ENCODE results near the gene UBR3.

UBR3 gene

DNA sequence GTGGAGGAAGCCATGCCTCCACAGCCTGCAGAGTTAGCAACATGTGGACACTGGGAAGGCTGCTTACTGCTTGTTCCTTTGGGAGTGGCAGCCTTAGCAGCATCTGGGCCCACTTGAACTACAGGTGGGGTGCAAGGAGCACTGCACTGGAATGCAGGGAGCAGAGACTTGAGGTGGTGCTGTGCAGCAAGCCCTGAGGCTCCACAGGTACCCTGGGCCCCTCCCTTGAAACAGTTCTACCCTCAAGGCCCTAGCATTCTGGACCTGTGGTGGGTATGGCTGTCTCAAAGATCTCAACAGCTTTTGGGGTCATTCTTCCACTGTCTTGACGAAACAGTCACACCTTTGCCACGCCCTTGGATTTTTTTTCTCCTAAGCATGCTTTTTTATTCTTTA, 13.5 kb downstream of the UBR3 start:
- no peak for TF ChIP-seq YY1 (IDR thresholded peaks at IDR 0.05; ENCODE audit: low read depth)
- TF ChIP-seq, protein P1, sequence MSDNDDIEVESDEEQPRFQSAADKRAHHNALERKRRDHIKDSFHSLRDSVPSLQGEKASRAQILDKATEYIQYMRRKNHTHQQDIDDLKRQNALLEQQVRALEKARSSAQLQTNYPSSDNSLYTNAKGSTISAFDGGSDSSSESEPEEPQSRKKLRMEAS (IDR thresholded peaks at IDR 0.05) = no peak
- TF ChIP-seq, protein P2, sequence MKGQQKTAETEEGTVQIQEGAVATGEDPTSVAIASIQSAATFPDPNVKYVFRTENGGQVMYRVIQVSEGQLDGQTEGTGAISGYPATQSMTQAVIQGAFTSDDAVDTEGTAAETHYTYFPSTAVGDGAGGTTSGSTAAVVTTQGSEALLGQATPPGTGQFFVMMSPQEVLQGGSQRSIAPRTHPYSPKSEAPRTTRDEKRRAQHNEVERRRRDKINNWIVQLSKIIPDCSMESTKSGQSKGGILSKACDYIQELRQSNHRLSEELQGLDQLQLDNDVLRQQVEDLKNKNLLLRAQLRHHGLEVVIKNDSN (IDR thresholded peaks at IDR 0.05) = no peak
- TF ChIP-seq EP300 (IDR thresholded peaks at IDR 0.05; ENCODE audit: borderline replicate concordance) = no peak
- TF ChIP-seq TAF1 (IDR thresholded peaks at IDR 0.05; ENCODE audit: low read depth) = no peak
- TF ChIP-seq CEBPB (IDR thresholded peaks at IDR 0.05) = no peak
- TF ChIP-seq FOXM1 (IDR thresholded peaks at IDR 0.05; ENCODE audit: borderline replicate concordance, low read depth) = no peak
- TF ChIP-seq, protein P3, sequence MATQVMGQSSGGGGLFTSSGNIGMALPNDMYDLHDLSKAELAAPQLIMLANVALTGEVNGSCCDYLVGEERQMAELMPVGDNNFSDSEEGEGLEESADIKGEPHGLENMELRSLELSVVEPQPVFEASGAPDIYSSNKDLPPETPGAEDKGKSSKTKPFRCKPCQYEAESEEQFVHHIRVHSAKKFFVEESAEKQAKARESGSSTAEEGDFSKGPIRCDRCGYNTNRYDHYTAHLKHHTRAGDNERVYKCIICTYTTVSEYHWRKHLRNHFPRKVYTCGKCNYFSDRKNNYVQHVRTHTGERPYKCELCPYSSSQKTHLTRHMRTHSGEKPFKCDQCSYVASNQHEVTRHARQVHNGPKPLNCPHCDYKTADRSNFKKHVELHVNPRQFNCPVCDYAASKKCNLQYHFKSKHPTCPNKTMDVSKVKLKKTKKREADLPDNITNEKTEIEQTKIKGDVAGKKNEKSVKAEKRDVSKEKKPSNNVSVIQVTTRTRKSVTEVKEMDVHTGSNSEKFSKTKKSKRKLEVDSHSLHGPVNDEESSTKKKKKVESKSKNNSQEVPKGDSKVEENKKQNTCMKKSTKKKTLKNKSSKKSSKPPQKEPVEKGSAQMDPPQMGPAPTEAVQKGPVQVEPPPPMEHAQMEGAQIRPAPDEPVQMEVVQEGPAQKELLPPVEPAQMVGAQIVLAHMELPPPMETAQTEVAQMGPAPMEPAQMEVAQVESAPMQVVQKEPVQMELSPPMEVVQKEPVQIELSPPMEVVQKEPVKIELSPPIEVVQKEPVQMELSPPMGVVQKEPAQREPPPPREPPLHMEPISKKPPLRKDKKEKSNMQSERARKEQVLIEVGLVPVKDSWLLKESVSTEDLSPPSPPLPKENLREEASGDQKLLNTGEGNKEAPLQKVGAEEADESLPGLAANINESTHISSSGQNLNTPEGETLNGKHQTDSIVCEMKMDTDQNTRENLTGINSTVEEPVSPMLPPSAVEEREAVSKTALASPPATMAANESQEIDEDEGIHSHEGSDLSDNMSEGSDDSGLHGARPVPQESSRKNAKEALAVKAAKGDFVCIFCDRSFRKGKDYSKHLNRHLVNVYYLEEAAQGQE (IDR thresholded peaks at IDR 0.05; ENCODE audit: low read depth) = no peak
- TF ChIP-seq EGR1 (IDR thresholded peaks at IDR 0.05) = no peak
- no peak for TF ChIP-seq NFIC (IDR thresholded peaks at IDR 0.05)
- TF ChIP-seq TEAD4 (IDR thresholded peaks at IDR 0.05) = no peak
- TF ChIP-seq RAD21 (IDR thresholded peaks at IDR 0.05; ENCODE audit: low read depth) = no peak
- TF ChIP-seq TCF12 (IDR thresholded peaks at IDR 0.05; ENCODE audit: low read depth) = no peak
- no peak for TF ChIP-seq ZBTB7A (IDR thresholded peaks at IDR 0.05; ENCODE audit: low read depth)
- TF ChIP-seq CREB1 (IDR thresholded peaks at IDR 0.05; ENCODE audit: low read depth) = no peak

DNA sequence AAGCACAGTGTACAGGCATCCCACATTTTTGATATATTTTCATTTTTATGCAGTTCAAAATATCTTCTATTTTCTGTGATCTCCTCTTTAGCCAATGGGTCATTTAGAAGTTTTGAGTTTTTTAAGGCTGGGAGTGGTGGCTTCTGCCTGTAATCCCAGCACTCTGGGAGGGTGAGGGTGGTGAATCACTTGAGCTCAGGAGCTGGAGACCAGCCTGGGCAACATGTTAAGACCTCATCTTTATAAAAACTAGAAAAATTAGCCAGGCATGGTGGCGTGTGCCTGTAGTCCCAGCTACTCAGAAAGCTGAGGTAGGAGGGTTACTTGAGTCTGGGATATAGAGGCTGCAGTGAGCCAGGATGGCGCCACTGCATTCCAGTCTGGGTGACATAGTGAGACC, 17.8 kb downstream of the UBR3 start:
- TF ChIP-seq NFIC (IDR thresholded peaks at IDR 0.05) (no peak), EP300 (IDR thresholded peaks at IDR 0.05; ENCODE audit: borderline replicate concordance) (no peak), FOXM1 (IDR thresholded peaks at IDR 0.05; ENCODE audit: borderline replicate concordance, low read depth) (no peak), EGR1 (IDR thresholded peaks at IDR 0.05) (no peak), RAD21 (IDR thresholded peaks at IDR 0.05; ENCODE audit: low read depth) (no peak), CREB1 (IDR thresholded peaks at IDR 0.05; ENCODE audit: low read depth) (no peak), YY1 (IDR thresholded peaks at IDR 0.05; ENCODE audit: low read depth) (no peak), TAF1 (IDR thresholded peaks at IDR 0.05; ENCODE audit: low read depth) (no peak), TCF12 (IDR thresholded peaks at IDR 0.05; ENCODE audit: low read depth) (no peak)
- TF ChIP-seq, protein P3 (IDR thresholded peaks at IDR 0.05; ENCODE audit: low read depth) = no peak
- TF ChIP-seq, protein P2 (IDR thresholded peaks at IDR 0.05) = no peak

DNA sequence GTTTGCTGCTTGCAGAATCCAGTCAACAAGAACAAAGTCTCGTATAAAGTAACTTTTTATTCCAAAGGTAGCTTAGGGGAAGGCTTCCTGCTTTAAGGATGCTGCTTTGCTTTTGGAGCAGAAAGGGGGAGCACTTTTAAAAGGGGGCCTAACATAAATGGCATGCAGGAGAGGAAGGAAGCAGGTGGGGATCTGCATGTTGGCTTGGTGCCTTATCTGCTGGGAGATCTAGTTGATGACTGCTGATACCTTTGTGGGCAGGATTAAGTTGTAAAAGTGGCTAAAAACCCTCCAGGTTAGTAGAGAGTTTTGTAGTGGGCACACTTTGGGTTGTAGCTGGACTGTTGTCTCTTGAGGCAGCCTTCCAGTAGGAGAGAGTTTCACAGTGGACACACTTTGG, 22.5 kb downstream of the UBR3 start:
- TF ChIP-seq, protein P3 (IDR thresholded peaks at IDR 0.05; ENCODE audit: low read depth) = no peak
- TF ChIP-seq TEAD4 (IDR thresholded peaks at IDR 0.05) = no peak
- no peak for TF ChIP-seq CEBPB (IDR thresholded peaks at IDR 0.05)
- no peak for TF ChIP-seq YY1 (IDR thresholded peaks at IDR 0.05; ENCODE audit: low read depth)
- TF ChIP-seq, protein P2 (IDR thresholded peaks at IDR 0.05) = no peak
- no peak for TF ChIP-seq RAD21 (IDR thresholded peaks at IDR 0.05; ENCODE audit: low read depth)
- TF ChIP-seq NFIC (IDR thresholded peaks at IDR 0.05) = no peak
- TF ChIP-seq ZBTB7A (IDR thresholded peaks at IDR 0.05; ENCODE audit: low read depth) = no peak
- TF ChIP-seq EGR1 (IDR thresholded peaks at IDR 0.05) = no peak
- TF ChIP-seq CREB1 (IDR thresholded peaks at IDR 0.05; ENCODE audit: low read depth) = no peak

DNA sequence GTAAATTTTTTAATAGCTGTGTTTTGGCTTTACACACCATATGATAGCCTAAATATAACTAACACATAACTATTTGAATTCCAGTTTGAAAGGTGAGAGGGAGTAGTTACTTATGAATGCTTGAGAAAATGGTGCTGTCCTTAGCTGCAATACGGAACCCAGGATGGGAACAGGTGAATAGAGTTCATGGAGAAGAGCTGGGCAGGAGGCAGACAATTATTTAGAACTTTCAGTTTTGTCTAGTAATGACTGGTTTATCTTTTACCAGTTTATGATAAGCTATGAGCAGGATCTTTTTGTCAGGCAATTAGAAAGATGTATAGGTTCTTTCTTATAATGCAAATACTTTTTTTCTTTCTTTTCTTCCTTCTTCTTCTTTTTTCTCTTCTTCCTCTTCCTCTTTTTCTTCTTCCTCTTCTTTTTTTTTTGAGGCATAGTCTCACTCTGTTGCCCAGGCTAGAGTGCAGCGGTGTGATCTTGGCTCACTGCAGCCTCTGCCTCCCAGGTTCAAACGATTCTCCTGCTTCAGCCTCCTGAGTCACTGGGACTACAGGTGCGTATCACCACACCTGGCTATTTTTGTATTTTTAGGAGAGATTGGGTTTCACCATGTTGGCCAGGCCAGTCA, 25.9 kb downstream of the UBR3 start:
- TF ChIP-seq NFIC (IDR thresholded peaks at IDR 0.05) = no peak
- TF ChIP-seq TCF12 (IDR thresholded peaks at IDR 0.05; ENCODE audit: low read depth) = no peak
- no peak for TF ChIP-seq CEBPB (IDR thresholded peaks at IDR 0.05)
- TF ChIP-seq, protein P1 (IDR thresholded peaks at IDR 0.05) = no peak
- no peak for TF ChIP-seq EGR1 (IDR thresholded peaks at IDR 0.05)
